NT2/D1 (cell line): Measurements from ENCODE around the gene ZSCAN5A.
"Not testable (repeated sequence)": the region's sequence is repeated elsewhere in the genome, so short reads cannot be mapped to it uniquely, and the experiment has no call there.

ENCODE experiments used
- SUZ12 ChIP-seq: IDR thresholded peaks from 2 replicates; pipeline ENCODE4 v1.6.1; 2011; ENCODE audit not compliant: insufficient read length, insufficient read depth; ENCODE audit errors: extremely low read depth
- YY1 ChIP-seq: IDR thresholded peaks from 2 replicates; pipeline ENCODE4 v1.6.1; 2011; ENCODE audit not compliant: insufficient read length, insufficient read depth

DNA sequence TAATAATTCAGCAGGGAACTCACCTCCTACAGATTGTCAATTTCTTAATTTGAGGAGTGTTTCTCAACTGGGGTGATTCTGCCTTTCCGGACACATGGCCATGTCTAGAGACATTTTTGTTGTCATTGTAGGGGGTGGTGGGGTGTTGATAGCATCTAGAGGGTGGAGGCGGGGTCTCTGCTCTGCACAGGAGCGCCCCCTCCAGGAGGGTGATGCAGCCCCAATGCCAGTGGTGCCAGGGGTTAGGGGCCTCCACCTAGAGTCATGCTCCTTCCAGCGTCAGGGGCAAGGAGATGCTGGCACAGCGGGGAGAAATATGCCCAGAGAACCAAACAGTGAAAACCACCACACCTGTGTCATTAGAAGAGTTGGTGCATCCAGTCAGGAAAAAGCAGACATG is 107.1 kb downstream of the ZSCAN5A start:
- not testable (repeated sequence) for TF ChIP-seq YY1, SUZ12
